WTC11 (cell line): Measurements from ENCODE around the gene TVP23C. TPM values are rescaled to one million over a fixed set of nuclear protein-coding genes. Genes with fewer than 3 reads are reported as not detected.
"Not testable (repeated sequence)": the region's sequence is repeated elsewhere in the genome, so short reads cannot be mapped to it uniquely, and the experiment has no call there.

Experiments used
- ATAC-seq: fragments of 200-7000 bp; cut with Tn5 transposase; 2 replicates; pipeline ENCODE4 v1.10.0; 2021; ENCODE audit warnings: mild to moderate bottlenecking, moderate library complexity
- CTCF ChIA-PET: fragments of 300-600 bp; sonication (Branson Sonifier 250); formaldehyde crosslinking; loops from one replicate; lab custom pipeline; 2021; ENCODE audit warnings: antibody characterized with exemption; lab: Charles Lee
- POLR2A ChIA-PET: fragments of 350-600 bp; sonication (Branson Sonifier 250); formaldehyde crosslinking; loops from one replicate; lab custom pipeline; 2021; ENCODE audit warnings: antibody characterized with exemption; lab: Charles Lee
- DNase-seq: peaks from one replicate; pipeline ENCODE4 v3.0.0; 2021; ENCODE audit warnings: low spot score
- H3K27ac Mint-ChIP-seq: 2 replicates; pipeline ENCODE4 v1.8.0; 2021; ENCODE audit warnings: mixed read lengths
- H3K27me3 Mint-ChIP-seq: 2 replicates; pipeline ENCODE4 v1.8.0; 2021; ENCODE audit warnings: low read depth, mild to moderate bottlenecking, moderate library complexity, mixed read lengths
- H3K36me3 Mint-ChIP-seq: 2 replicates; pipeline ENCODE4 v1.8.0; 2021; ENCODE audit warnings: mixed read lengths
- H3K4me1 Mint-ChIP-seq: 2 replicates; pipeline ENCODE4 v1.8.0; 2022; ENCODE audit warnings: mixed read lengths
- H3K4me3 Mint-ChIP-seq: 2 replicates; pipeline ENCODE4 v1.8.0; 2021; ENCODE audit warnings: mild to moderate bottlenecking, moderate library complexity, mixed read lengths
- H3K9me3 Mint-ChIP-seq: 2 replicates; pipeline ENCODE4 v1.8.0; 2021; ENCODE audit warnings: mixed read lengths
- ATF1 ChIP-seq: sonication (generic); formaldehyde crosslinking; IDR thresholded peaks from 2 replicates; pipeline ENCODE4 v1.8.1; 2023; ENCODE audit warnings: mild to moderate bottlenecking, moderate library complexity, missing genetic modification reagents
- EMX1 ChIP-seq: fragments of 250-450 bp; sonication (Bioruptor Pico); IDR thresholded peaks from 2 replicates; pipeline ENCODE4 v1.8.0; 2021; ENCODE audit warnings: mild to moderate bottlenecking
- FOXK1 ChIP-seq: sonication (generic); formaldehyde crosslinking; IDR thresholded peaks from 2 replicates; pipeline ENCODE4 v1.8.0; 2022; ENCODE audit warnings: mild to moderate bottlenecking, moderate library complexity, missing genetic modification reagents
- GABPB1 ChIP-seq: sonication (generic); formaldehyde crosslinking; IDR thresholded peaks from 2 replicates; pipeline ENCODE4 v1.8.1; 2023; ENCODE audit warnings: mild to moderate bottlenecking, missing genetic modification reagents
- GTF2I ChIP-seq: fragments of 250-450 bp; sonication (Bioruptor Pico); conservative IDR thresholded peaks from 2 replicates; pipeline ENCODE4 v1.4.0; 2021; ENCODE audit warnings: mild to moderate bottlenecking
- NFE2L1 ChIP-seq: sonication (generic); formaldehyde crosslinking; IDR thresholded peaks from 2 replicates; pipeline ENCODE4 v1.8.1; 2023; ENCODE audit warnings: missing genetic modification reagents
- NFYB ChIP-seq: sonication (generic); formaldehyde crosslinking; conservative IDR thresholded peaks from 2 replicates; pipeline ENCODE4 v1.8.0; 2022; ENCODE audit warnings: low read depth, missing genetic modification reagents
- NR3C1 ChIP-seq: sonication (generic); formaldehyde crosslinking; conservative IDR thresholded peaks from 2 replicates; pipeline ENCODE4 v1.8.1; 2023; ENCODE audit warnings: low read depth, mild to moderate bottlenecking, missing genetic modification reagents
- RELA ChIP-seq: sonication (generic); formaldehyde crosslinking; IDR thresholded peaks from 2 replicates; pipeline ENCODE4 v1.8.1; 2022; ENCODE audit warnings: missing genetic modification reagents, mild to moderate bottlenecking, borderline replicate concordance
- TP53 ChIP-seq: sonication (generic); formaldehyde crosslinking; IDR thresholded peaks from 2 replicates; pipeline ENCODE4 v1.8.1; 2023; ENCODE audit warnings: mild to moderate bottlenecking, missing genetic modification reagents
- ZNF138 ChIP-seq: sonication (generic); formaldehyde crosslinking; conservative IDR thresholded peaks from 2 replicates; pipeline ENCODE4 v1.8.1; 2022; ENCODE audit warnings: mild to moderate bottlenecking, moderate library complexity, missing genetic modification reagents
- ZNF219 ChIP-seq: sonication (generic); formaldehyde crosslinking; IDR thresholded peaks from 2 replicates; pipeline ENCODE4 v1.8.0; 2023; ENCODE audit warnings: missing genetic modification reagents, mild to moderate bottlenecking, borderline replicate concordance
- ZNF317 ChIP-seq: sonication (generic); formaldehyde crosslinking; IDR thresholded peaks from 2 replicates; pipeline ENCODE4 v1.8.1; 2023; ENCODE audit warnings: low read depth, mild to moderate bottlenecking, moderate library complexity, missing genetic modification reagents, borderline replicate concordance
- ZNF416 ChIP-seq: fragments of 250-450 bp; sonication (Bioruptor Pico); IDR thresholded peaks from 2 replicates; pipeline ENCODE4 v1.9.0; 2021; ENCODE audit warnings: mild to moderate bottlenecking, inconsistent platforms
- ZNF423 ChIP-seq: fragments of 250-450 bp; sonication (Bioruptor Pico); IDR thresholded peaks from 2 replicates; pipeline ENCODE4 v2.1.2; 2022; ENCODE audit warnings: mild to moderate bottlenecking, moderate library complexity
- total RNA-seq: library from RNA; stranded (reverse); gene quantifications from 3 replicates; pipeline ENCODE4 v1.2.3, GENCODE V29; 2021
- TF ChIP-seq, protein P1 (sequence below): sonication (generic); formaldehyde crosslinking; IDR thresholded peaks from 2 replicates; pipeline ENCODE4 v1.8.0; 2022; ENCODE audit warnings: mild to moderate bottlenecking, missing genetic modification reagents
- TF ChIP-seq, protein P2 (sequence below): fragments of 200-600 bp; IDR thresholded peaks from 2 replicates; pipeline ENCODE4 v1.8.0; 2022; ENCODE audit warnings: antibody characterized with exemption
- TF ChIP-seq, protein P3 (sequence below): fragments of 250-450 bp; sonication (Bioruptor Pico); IDR thresholded peaks from 2 replicates; pipeline ENCODE4 v1.9.0; 2021; ENCODE audit warnings: mild to moderate bottlenecking
- TF ChIP-seq, protein P4 (sequence below): sonication (generic); formaldehyde crosslinking; IDR thresholded peaks from 2 replicates; pipeline ENCODE4 v1.8.0; 2022; ENCODE audit warnings: mild to moderate bottlenecking, missing genetic modification reagents
- TF ChIP-seq, protein P5 (sequence below): sonication (generic); formaldehyde crosslinking; IDR thresholded peaks from 2 replicates; pipeline ENCODE4 v1.8.1; 2022; ENCODE audit warnings: low read depth, mild to moderate bottlenecking, moderate library complexity, missing genetic modification reagents, borderline replicate concordance
- TF ChIP-seq, protein P6 (sequence below): sonication (generic); formaldehyde crosslinking; IDR thresholded peaks from 2 replicates; pipeline ENCODE4 v1.8.0; 2022; ENCODE audit warnings: missing genetic modification reagents

TVP23C gene
- total RNA-seq, 1 experiment from 2014 or later = 16.9 TPM

DNA sequence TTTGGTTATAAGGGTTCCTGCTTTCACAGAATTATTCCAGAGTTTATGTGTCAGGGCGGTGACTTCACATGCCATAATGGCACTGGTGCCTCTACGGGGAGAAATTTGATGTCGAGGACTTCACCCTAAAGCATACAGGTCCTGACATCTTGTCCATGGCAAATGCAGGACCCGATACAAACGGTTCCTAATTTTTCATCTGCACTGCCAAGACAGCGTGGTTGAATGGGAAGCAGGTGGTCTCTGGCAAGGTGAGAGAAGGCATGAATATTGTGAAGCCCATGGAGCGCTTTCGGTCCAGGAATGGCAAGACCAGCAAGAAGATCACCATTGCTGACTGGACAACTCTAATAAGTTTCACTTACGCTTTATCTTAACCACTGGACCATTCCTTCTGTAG lies 56.3 kb downstream of the TVP23C start:
- Mint-ChIP-seq H3K4me1 (peaks cover 14% of the 10 kb centered on the region), H3K36me3 (peaks cover 39% of the 10 kb centered on the region), H3K27ac (no peak overlapping the region), H3K9me3 (peaks cover 4% of the 10 kb centered on the region), H3K4me3 (no peak overlapping the region), H3K27me3 (no peaks in the 10 kb centered on the region)
- TF ChIP-seq RELA = no peak
- no peak for TF ChIP-seq GTF2I (CRISPR knock-in tag)
- no peak for TF ChIP-seq EMX1
- TF ChIP-seq, protein P1, sequence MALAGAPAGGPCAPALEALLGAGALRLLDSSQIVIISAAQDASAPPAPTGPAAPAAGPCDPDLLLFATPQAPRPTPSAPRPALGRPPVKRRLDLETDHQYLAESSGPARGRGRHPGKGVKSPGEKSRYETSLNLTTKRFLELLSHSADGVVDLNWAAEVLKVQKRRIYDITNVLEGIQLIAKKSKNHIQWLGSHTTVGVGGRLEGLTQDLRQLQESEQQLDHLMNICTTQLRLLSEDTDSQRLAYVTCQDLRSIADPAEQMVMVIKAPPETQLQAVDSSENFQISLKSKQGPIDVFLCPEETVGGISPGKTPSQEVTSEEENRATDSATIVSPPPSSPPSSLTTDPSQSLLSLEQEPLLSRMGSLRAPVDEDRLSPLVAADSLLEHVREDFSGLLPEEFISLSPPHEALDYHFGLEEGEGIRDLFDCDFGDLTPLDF (CRISPR knock-in tag) = no peak
- TF ChIP-seq NFE2L1 (CRISPR knock-in tag) = no peak
- TF ChIP-seq NFYB (CRISPR knock-in tag) = no peak
- TF ChIP-seq, protein P2, sequence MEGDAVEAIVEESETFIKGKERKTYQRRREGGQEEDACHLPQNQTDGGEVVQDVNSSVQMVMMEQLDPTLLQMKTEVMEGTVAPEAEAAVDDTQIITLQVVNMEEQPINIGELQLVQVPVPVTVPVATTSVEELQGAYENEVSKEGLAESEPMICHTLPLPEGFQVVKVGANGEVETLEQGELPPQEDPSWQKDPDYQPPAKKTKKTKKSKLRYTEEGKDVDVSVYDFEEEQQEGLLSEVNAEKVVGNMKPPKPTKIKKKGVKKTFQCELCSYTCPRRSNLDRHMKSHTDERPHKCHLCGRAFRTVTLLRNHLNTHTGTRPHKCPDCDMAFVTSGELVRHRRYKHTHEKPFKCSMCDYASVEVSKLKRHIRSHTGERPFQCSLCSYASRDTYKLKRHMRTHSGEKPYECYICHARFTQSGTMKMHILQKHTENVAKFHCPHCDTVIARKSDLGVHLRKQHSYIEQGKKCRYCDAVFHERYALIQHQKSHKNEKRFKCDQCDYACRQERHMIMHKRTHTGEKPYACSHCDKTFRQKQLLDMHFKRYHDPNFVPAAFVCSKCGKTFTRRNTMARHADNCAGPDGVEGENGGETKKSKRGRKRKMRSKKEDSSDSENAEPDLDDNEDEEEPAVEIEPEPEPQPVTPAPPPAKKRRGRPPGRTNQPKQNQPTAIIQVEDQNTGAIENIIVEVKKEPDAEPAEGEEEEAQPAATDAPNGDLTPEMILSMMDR = no peak
- no peak for TF ChIP-seq ZNF219 (CRISPR knock-in tag)
- TF ChIP-seq, protein P3, sequence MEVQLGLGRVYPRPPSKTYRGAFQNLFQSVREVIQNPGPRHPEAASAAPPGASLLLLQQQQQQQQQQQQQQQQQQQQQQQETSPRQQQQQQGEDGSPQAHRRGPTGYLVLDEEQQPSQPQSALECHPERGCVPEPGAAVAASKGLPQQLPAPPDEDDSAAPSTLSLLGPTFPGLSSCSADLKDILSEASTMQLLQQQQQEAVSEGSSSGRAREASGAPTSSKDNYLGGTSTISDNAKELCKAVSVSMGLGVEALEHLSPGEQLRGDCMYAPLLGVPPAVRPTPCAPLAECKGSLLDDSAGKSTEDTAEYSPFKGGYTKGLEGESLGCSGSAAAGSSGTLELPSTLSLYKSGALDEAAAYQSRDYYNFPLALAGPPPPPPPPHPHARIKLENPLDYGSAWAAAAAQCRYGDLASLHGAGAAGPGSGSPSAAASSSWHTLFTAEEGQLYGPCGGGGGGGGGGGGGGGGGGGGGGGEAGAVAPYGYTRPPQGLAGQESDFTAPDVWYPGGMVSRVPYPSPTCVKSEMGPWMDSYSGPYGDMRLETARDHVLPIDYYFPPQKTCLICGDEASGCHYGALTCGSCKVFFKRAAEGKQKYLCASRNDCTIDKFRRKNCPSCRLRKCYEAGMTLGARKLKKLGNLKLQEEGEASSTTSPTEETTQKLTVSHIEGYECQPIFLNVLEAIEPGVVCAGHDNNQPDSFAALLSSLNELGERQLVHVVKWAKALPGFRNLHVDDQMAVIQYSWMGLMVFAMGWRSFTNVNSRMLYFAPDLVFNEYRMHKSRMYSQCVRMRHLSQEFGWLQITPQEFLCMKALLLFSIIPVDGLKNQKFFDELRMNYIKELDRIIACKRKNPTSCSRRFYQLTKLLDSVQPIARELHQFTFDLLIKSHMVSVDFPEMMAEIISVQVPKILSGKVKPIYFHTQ (CRISPR knock-in tag) = no peak
- TF ChIP-seq, protein P4, sequence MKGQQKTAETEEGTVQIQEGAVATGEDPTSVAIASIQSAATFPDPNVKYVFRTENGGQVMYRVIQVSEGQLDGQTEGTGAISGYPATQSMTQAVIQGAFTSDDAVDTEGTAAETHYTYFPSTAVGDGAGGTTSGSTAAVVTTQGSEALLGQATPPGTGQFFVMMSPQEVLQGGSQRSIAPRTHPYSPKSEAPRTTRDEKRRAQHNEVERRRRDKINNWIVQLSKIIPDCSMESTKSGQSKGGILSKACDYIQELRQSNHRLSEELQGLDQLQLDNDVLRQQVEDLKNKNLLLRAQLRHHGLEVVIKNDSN (CRISPR knock-in tag) = no peak
- TF ChIP-seq ZNF423 (CRISPR knock-in tag) = no peak
- no peak for TF ChIP-seq TP53 (CRISPR knock-in tag)
- TF ChIP-seq, protein P5, sequence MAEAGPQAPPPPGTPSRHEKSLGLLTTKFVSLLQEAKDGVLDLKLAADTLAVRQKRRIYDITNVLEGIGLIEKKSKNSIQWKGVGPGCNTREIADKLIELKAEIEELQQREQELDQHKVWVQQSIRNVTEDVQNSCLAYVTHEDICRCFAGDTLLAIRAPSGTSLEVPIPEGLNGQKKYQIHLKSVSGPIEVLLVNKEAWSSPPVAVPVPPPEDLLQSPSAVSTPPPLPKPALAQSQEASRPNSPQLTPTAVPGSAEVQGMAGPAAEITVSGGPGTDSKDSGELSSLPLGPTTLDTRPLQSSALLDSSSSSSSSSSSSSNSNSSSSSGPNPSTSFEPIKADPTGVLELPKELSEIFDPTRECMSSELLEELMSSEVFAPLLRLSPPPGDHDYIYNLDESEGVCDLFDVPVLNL (CRISPR knock-in tag) = no peak
- no peak for TF ChIP-seq GABPB1
- ChIA-PET CTCF (no interaction called here), POLR2A (no interaction called here)
- ATAC-seq (no peak), DNase-seq (no peak)

DNA sequence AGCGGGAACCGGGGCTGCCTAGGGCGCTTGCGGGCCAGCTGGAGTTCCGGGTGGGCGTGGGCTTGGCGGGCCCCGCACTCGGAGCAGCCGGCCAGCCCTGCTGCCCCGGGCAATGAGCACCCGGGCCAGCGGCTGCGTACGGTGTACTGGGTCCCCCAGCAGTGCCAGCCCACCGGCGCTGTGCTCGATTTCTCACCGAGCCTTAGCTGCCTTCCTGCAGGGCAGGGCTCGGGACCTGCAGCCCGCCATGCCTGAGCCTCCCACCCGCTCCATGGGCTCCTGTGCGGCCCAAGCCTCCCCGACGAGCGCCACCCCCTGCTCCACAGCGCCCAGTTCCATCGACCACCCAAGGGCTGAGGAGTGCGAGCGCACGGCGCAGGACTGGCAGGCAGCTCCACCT lies 57.6 kb downstream of the TVP23C start:
- H3K27ac Mint-ChIP-seq, CTCF ChIA-PET, POLR2A ChIA-PET, DNase-seq, H3K27me3 Mint-ChIP-seq, ATAC-seq, H3K9me3 Mint-ChIP-seq, H3K4me3 Mint-ChIP-seq: not testable (repeated sequence)
- peaks cover 39% of the 10 kb centered on the region for H3K36me3 Mint-ChIP-seq
- H3K4me1 Mint-ChIP-seq = peaks cover 20% of the 10 kb centered on the region

DNA sequence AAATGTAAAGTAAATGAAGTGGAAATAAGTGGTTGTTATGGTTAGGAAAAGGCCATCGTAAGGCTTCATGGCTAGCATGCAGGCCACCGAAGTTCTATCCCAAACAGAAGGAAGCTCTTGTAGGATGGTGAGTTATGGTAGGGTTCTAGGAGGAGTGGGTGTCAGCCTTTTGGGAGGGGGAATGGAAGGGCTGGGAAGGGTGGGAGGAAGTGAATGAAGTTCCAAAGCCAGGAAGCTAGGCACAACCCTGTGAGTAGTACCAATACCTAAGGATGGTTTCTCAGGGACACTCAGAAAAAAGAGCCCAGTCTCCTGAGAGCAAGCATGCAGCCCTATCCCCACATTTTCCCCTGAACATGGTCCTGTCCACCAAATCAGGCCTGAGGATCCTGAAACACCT lies 59.6 kb downstream of the TVP23C start:
- DNase-seq (no peak), ATAC-seq (no peak)
- Mint-ChIP-seq H3K4me3 (no peak overlapping the region), H3K4me1 (peaks cover 20% of the 10 kb centered on the region), H3K36me3 (peaks cover 39% of the 10 kb centered on the region), H3K9me3 (peaks cover 4% of the 10 kb centered on the region), H3K27me3 (no peaks in the 10 kb centered on the region), H3K27ac (0 out of 2 replicates have a peak overlapping the region, but pooled peaks have one; percentile 21)
- CTCF ChIA-PET = interaction anchor here (0.9 to 3.2 kb wide), 21 partner anchors 10 to 273 kb away, joined by 4 to 148 read pairs (median 10); partner anchors contain the start of gene PMP22
- POLR2A ChIA-PET = interaction anchor here (1.1 to 1.7 kb wide), 2 partner anchors 46 to 259 kb away, joined by 5 read pairs; no protein-coding TSS in a partner anchor
- TF ChIP-seq GABPB1 = no peak
- no peak for TF ChIP-seq FOXK1
- TF ChIP-seq ZNF317 (CRISPR knock-in tag) = no peak
- TF ChIP-seq ZNF416 (CRISPR knock-in tag) = no peak
- TF ChIP-seq, protein P6, sequence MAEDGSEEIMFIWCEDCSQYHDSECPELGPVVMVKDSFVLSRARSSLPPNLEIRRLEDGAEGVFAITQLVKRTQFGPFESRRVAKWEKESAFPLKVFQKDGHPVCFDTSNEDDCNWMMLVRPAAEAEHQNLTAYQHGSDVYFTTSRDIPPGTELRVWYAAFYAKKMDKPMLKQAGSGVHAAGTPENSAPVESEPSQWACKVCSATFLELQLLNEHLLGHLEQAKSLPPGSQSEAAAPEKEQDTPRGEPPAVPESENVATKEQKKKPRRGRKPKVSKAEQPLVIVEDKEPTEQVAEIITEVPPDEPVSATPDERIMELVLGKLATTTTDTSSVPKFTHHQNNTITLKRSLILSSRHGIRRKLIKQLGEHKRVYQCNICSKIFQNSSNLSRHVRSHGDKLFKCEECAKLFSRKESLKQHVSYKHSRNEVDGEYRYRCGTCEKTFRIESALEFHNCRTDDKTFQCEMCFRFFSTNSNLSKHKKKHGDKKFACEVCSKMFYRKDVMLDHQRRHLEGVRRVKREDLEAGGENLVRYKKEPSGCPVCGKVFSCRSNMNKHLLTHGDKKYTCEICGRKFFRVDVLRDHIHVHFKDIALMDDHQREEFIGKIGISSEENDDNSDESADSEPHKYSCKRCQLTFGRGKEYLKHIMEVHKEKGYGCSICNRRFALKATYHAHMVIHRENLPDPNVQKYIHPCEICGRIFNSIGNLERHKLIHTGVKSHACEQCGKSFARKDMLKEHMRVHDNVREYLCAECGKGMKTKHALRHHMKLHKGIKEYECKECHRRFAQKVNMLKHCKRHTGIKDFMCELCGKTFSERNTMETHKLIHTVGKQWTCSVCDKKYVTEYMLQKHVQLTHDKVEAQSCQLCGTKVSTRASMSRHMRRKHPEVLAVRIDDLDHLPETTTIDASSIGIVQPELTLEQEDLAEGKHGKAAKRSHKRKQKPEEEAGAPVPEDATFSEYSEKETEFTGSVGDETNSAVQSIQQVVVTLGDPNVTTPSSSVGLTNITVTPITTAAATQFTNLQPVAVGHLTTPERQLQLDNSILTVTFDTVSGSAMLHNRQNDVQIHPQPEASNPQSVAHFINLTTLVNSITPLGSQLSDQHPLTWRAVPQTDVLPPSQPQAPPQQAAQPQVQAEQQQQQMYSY (CRISPR knock-in tag) = no peak
- TF ChIP-seq ZNF138 (CRISPR knock-in tag) = no peak
- no peak for TF ChIP-seq ATF1 (CRISPR knock-in tag)
- TF ChIP-seq NR3C1 (CRISPR knock-in tag) = no peak
